GM12878 (cell line): ENCODE data around the gene KCNJ18.
"Not testable (repeated sequence)": the region's sequence is repeated elsewhere in the genome, so short reads cannot be mapped to it uniquely, and the experiment has no call there.

Experiments used
- EZH2 ChIP-seq: IDR thresholded peaks from 2 replicates; pipeline ENCODE4 v1.6.1; 2012; ENCODE audit warnings: low read depth, mild to moderate bottlenecking, control low read depth, inconsistent platforms, low read length, borderline replicate concordance; ENCODE audit not compliant: control insufficient read depth
- HCFC1 ChIP-seq: fragments of 150-350 bp; IDR thresholded peaks from 2 replicates; pipeline ENCODE4 v1.6.1; 2014; ENCODE audit warnings: low read length
- HDAC6 ChIP-seq: fragments of 200-600 bp; sonication (generic); IDR thresholded peaks from one replicate; pipeline ENCODE4 v1.8.0; 2017; ENCODE audit warnings: antibody characterized with exemption; ENCODE audit not compliant: unreplicated experiment
- NFIC ChIP-seq: IDR thresholded peaks from 2 replicates; pipeline ENCODE4 v1.6.1; 2012; ENCODE audit warnings: low read depth, mild to moderate bottlenecking, inconsistent platforms, low read length, moderate library complexity
- PAX8 ChIP-seq: fragments of 450-650 bp; IDR thresholded peaks from 2 replicates; pipeline ENCODE4 v1.6.1; 2017; ENCODE audit warnings: mild to moderate bottlenecking, moderate library complexity
- POLR2AphosphoS5 ChIP-seq: IDR thresholded peaks from 2 replicates; pipeline ENCODE4 v1.6.1; 2011; ENCODE audit warnings: mild to moderate bottlenecking, low read length, inconsistent platforms
- RAD21 ChIP-seq: IDR thresholded peaks from 2 replicates; pipeline ENCODE4 v1.6.1; 2011; ENCODE audit warnings: mild to moderate bottlenecking, low read depth, low read length, moderate library complexity; ENCODE audit not compliant: insufficient read depth
- SMC3 ChIP-seq: IDR thresholded peaks from 2 replicates; pipeline ENCODE4 v1.6.1; 2011; ENCODE audit warnings: low read length, improper control_type of control experiment, borderline replicate concordance
- SRF ChIP-seq, 2 experiments: IDR thresholded peaks; 2 replicates each; pipeline ENCODE4 v1.6.1; 2011; ENCODE audit warnings: low read depth in 2 of 2, low read length in 2 of 2, mild to moderate bottlenecking in 1 of 2, moderate library complexity in 1 of 2
- SUZ12 ChIP-seq: fragments of 200-600 bp; sonication (generic); IDR thresholded peaks from one replicate; pipeline ENCODE4 v1.6.1; 2018; ENCODE audit warnings: antibody characterized with exemption, mild to moderate bottlenecking; ENCODE audit not compliant: unreplicated experiment
- TF ChIP-seq, protein P1 (sequence below), 3 experiments: IDR thresholded peaks in 2 of 3; conservative IDR thresholded peaks in 1 of 3; 2 replicates each; pipeline ENCODE4 v1.5.1; 2011; ENCODE audit warnings: low read depth in 3 of 3, low read length in 3 of 3, mild to moderate bottlenecking in 3 of 3, control low read depth in 2 of 3, moderate library complexity in 2 of 3, inconsistent platforms in 1 of 3, mixed read lengths in 1 of 3; ENCODE audit not compliant: control insufficient read depth in 2 of 3, insufficient read depth in 1 of 3; ENCODE audit errors: extremely low read depth in 1 of 3

DNA sequence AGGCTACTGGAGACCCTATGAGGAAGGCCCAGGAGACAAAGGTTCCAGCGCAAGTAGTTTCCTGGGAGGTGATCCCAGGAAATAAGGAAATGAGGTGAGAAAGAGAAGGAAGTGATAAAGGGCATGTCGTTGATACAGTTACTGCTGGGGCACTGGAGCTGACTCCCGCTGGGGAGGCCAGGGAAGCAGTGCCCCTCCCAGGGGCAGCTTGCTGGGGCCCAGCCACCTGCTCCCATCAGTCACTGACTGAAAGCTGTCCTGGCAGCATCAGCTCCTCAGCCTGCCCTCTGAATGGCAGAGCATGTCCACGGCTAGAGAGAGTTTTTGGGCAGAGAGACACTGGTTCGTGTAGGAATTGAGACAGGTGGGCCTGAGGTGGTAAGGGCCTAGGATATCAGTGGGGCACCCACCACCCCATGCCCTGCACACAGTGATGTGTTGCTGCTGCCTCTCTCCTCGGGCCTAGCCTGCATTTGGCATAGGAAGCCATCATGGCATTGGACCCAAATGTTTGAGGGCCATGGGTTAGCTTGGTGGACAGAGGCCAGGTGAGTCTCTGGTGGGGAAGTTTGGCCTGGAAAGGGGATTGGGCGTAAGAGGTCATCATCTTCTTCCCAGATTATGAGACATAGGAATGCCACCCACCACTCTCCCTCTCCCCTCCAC, 4.7 kb downstream of the KCNJ18 start:
- not testable (repeated sequence) for TF ChIP-seq PAX8; SUZ12; SRF (IDR thresholded peaks at IDR 0.05; ENCODE audit: low read depth in 2 of 2, low read length in 2 of 2); RAD21; SMC3; HDAC6; NFIC; POLR2AphosphoS5; HCFC1; EZH2
- TF ChIP-seq, protein P1, sequence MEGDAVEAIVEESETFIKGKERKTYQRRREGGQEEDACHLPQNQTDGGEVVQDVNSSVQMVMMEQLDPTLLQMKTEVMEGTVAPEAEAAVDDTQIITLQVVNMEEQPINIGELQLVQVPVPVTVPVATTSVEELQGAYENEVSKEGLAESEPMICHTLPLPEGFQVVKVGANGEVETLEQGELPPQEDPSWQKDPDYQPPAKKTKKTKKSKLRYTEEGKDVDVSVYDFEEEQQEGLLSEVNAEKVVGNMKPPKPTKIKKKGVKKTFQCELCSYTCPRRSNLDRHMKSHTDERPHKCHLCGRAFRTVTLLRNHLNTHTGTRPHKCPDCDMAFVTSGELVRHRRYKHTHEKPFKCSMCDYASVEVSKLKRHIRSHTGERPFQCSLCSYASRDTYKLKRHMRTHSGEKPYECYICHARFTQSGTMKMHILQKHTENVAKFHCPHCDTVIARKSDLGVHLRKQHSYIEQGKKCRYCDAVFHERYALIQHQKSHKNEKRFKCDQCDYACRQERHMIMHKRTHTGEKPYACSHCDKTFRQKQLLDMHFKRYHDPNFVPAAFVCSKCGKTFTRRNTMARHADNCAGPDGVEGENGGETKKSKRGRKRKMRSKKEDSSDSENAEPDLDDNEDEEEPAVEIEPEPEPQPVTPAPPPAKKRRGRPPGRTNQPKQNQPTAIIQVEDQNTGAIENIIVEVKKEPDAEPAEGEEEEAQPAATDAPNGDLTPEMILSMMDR (IDR thresholded peaks at IDR 0.05 in 2 of 3, conservative IDR thresholded peaks at IDR 0.05 in 1 of 3; ENCODE audit: control insufficient read depth in 2 of 3, extremely low read depth in 1 of 3, insufficient read depth in 1 of 3, low read depth in 3 of 3, low read length in 3 of 3) = not testable (repeated sequence)
